ENCODE results near the gene ZSCAN5C. TPM values are rescaled to one million over a fixed set of nuclear protein-coding genes. Genes with fewer than 3 reads are reported as not detected.

Gene ZSCAN5C
- total and polyA plus RNA-seq, 2 donors (not counting 3 experiments of a cell fraction or from before 2014, with no cell fraction given), result not detected

Other genes with a start within 250 kb of the ZSCAN5C start
- gene NLRP5, start 215.5 kb upstream of the ZSCAN5C start, total RNA-seq, result not detected in 2 replicates
- gene NLRP5, start 215.5 kb upstream of the ZSCAN5C start, polyA plus RNA-seq, result not detected in 2 replicates
- 31.8 and 32.7 TPM in 2 replicates for gene ZNF787, start 81.0 kb upstream of the ZSCAN5C start, total RNA-seq
- gene ZNF787, start 81.0 kb upstream of the ZSCAN5C start, polyA plus RNA-seq, result 11.6 and 16.4 TPM in 2 replicates
- gene ZNF444, start 61.0 kb upstream of the ZSCAN5C start, total RNA-seq, result 37.1 and 37.2 TPM in 2 replicates
- gene ZNF444, start 61.0 kb upstream of the ZSCAN5C start, polyA plus RNA-seq, result 41.7 and 45.6 TPM in 2 replicates
- gene GALP, start 26.3 kb upstream of the ZSCAN5C start, total RNA-seq, result not detected in 2 replicates
- not detected in 2 replicates for gene GALP, start 26.3 kb upstream of the ZSCAN5C start, polyA plus RNA-seq
- gene ZSCAN5B, start 4.5 kb upstream of the ZSCAN5C start, total RNA-seq, result not detected in 2 replicates
- 0.07 TPM in 1 of 2 replicates, not detected in the other for gene ZSCAN5B, start 4.5 kb upstream of the ZSCAN5C start, polyA plus RNA-seq
- gene EDDM13, start 70.5 kb downstream of the ZSCAN5C start, total RNA-seq, result 0.65 TPM in 1 of 2 replicates, not detected in the other
- 0.51 and 1.2 TPM in 2 replicates for gene EDDM13, start 70.5 kb downstream of the ZSCAN5C start, polyA plus RNA-seq
- 12.0 and 12.2 TPM in 2 replicates for gene ZSCAN5A, start 112.6 kb downstream of the ZSCAN5C start, total RNA-seq
- gene ZSCAN5A, start 112.6 kb downstream of the ZSCAN5C start, polyA plus RNA-seq, result 5.1 and 9.9 TPM in 2 replicates
- gene ZNF582, start 191.3 kb downstream of the ZSCAN5C start, total RNA-seq, result 2.2 and 2.9 TPM in 2 replicates
- 2.2 and 2.5 TPM in 2 replicates for gene ZNF582, start 191.3 kb downstream of the ZSCAN5C start, polyA plus RNA-seq
- 2.4 and 4.8 TPM in 2 replicates for gene ZNF583, start 202.1 kb downstream of the ZSCAN5C start, total RNA-seq
- gene ZNF583, start 202.1 kb downstream of the ZSCAN5C start, polyA plus RNA-seq, result 0.99 TPM in 2 replicates

Measured in endothelial cell of umbilical vein (primary cell).